HCT116 (cell line): ENCODE results near the gene AHI1. TPM values are rescaled to one million over a fixed set of nuclear protein-coding genes. Genes with fewer than 3 reads are reported as not detected.

Experiments used
- ATAC-seq: fragments of 200-7000 bp; cut with Tn5 transposase; 2 replicates; pipeline ENCODE4 v1.9.1; 2020; ENCODE audit warnings: mild to moderate bottlenecking, moderate library complexity
- BruUV-seq: library from RNA; stranded (reverse); fragments of 400-500 nt; replicated peaks from 2 replicates; lab custom pipeline; 2021; lab: Mats Ljungman, UMichigan
- CTCF ChIA-PET: fragments of 300-600 bp; sonication (Branson Sonifier 250); formaldehyde crosslinking; loops from one replicate; lab custom pipeline; 2021; ENCODE audit warnings: antibody characterized with exemption; lab: Charles Lee
- POLR2A ChIA-PET: fragments of 300-600, 350-600 bp; sonication (Branson Sonifier 250); formaldehyde crosslinking; loops from one replicate; lab custom pipeline; 2021; ENCODE audit warnings: antibody characterized with exemption; lab: Charles Lee
- RAD21 ChIA-PET, 2 experiments: fragments of 300-600 bp; sonication (Branson Sonifier 250); formaldehyde crosslinking; loops; one replicate each; lab custom pipeline; 2023; ENCODE audit warnings: low total read pairs in 2 of 2; ENCODE audit not compliant: uncharacterized antibody in 2 of 2, unreplicated experiment in 2 of 2, low non-redundant PET in 1 of 2; lab: Charles Lee
- DNase-seq: peaks from one replicate; pipeline ENCODE4 v3.0.0-alpha.2; 2010; ENCODE audit warnings: low read depth, low spot score
- H2AFZ ChIP-seq: fragments of 200-600 bp; shearing (Covaris generic), sonication (generic); 2 replicates; pipeline ENCODE4 v1.6.1; 2017; ENCODE audit warnings: low read depth, mixed run types, mixed read lengths, antibody characterized with exemption, low read length; ENCODE audit not compliant: poor library complexity, severe bottlenecking
- H3K27ac ChIP-seq: 2 replicates; pipeline ENCODE4 v1.5.1; 2012; ENCODE audit warnings: low read depth, low read length
- H3K27me3 ChIP-seq: fragments of 200-600 bp; sonication (generic); 2 replicates; pipeline ENCODE4 v1.6.1; 2016; ENCODE audit warnings: mixed run types, low read length, mixed read lengths; ENCODE audit not compliant: insufficient read depth
- H3K36me3 ChIP-seq, 2 experiments: fragments of 200-500 bp in 1 of 2; fragments of 200-600 bp in 1 of 2; sonication (Bioruptor generic) in 1 of 2; sonication (generic) in 1 of 2; 2 replicates each; pipeline versions ENCODE4 v1.5.1 to v1.6.1; 2014 to 2016; ENCODE audit warnings: low read length in 2 of 2, inconsistent platforms in 1 of 2, mixed read lengths in 1 of 2, mixed run types in 1 of 2; ENCODE audit not compliant: insufficient read depth in 2 of 2, control insufficient read depth in 1 of 2
- H3K4me1 ChIP-seq, 2 experiments: fragments of 200-600 bp in 1 of 2; sonication (generic) in 1 of 2; 2 replicates each; pipeline versions ENCODE4 v1.5.1 to v1.6.1; 2012 to 2017; ENCODE audit warnings: low read length in 2 of 2, inconsistent platforms in 1 of 2, mild to moderate bottlenecking in 1 of 2, mixed read lengths in 1 of 2, mixed run types in 1 of 2, moderate library complexity in 1 of 2; ENCODE audit not compliant: insufficient read depth in 2 of 2, control insufficient read depth in 1 of 2
- H3K4me2 ChIP-seq: fragments of 200-600 bp; sonication (generic); 2 replicates; pipeline ENCODE4 v1.6.1; 2017; ENCODE audit warnings: mixed run types, low read length, mixed read lengths
- H3K4me3 ChIP-seq, 2 experiments: fragments of 200-600 bp in 1 of 2; sonication (generic) in 1 of 2; replicated peaks in 1 of 2; 2 replicates each; pipeline ENCODE4 v1.5.1; 2011 to 2016; ENCODE audit warnings: low read length in 2 of 2, control low read depth in 1 of 2, low read depth in 1 of 2, mild to moderate bottlenecking in 1 of 2, mixed read lengths in 1 of 2, mixed run types in 1 of 2
- H3K79me2 ChIP-seq: fragments of 200-600 bp; sonication (generic); 2 replicates; pipeline ENCODE4 v1.6.1; 2017; ENCODE audit warnings: mild to moderate bottlenecking, mixed run types, low read length, moderate library complexity, mixed read lengths; ENCODE audit not compliant: insufficient read depth
- H3K9ac ChIP-seq: fragments of 200-600 bp; sonication (generic); 2 replicates; pipeline ENCODE4 v1.6.1; 2016; ENCODE audit warnings: low read length, mixed read lengths
- H3K9me2 ChIP-seq: fragments of 200-600 bp; sonication (generic), shearing (Covaris generic); 2 replicates; pipeline ENCODE4 v1.6.1; 2017; ENCODE audit warnings: mixed run types, mild to moderate bottlenecking, moderate library complexity; ENCODE audit not compliant: insufficient read depth
- H3K9me3 ChIP-seq, 2 experiments: fragments of 200-500 bp in 1 of 2; fragments of 200-600 bp in 1 of 2; sonication (Bioruptor generic) in 1 of 2; sonication (generic) in 1 of 2; 2 replicates each; pipeline ENCODE4 v1.6.1; 2014 to 2017; ENCODE audit warnings: low read length in 2 of 2, mixed read lengths in 2 of 2, inconsistent platforms in 1 of 2, low read depth in 1 of 2, mild to moderate bottlenecking in 1 of 2, mixed run types in 1 of 2, moderate library complexity in 1 of 2; ENCODE audit not compliant: control insufficient read depth in 1 of 2, insufficient read depth in 1 of 2
- H4K20me1 ChIP-seq: fragments of 200-600 bp; sonication (generic), shearing (Covaris generic); 2 replicates; pipeline ENCODE4 v1.6.1; 2017; ENCODE audit warnings: mixed run types, mild to moderate bottlenecking, moderate library complexity; ENCODE audit not compliant: insufficient read depth
- ATF3 ChIP-seq: IDR thresholded peaks from 2 replicates; pipeline ENCODE4 v1.6.1; 2012
- CTCF ChIP-seq, 3 experiments: fragments of 200-600 bp in 1 of 3; sonication (generic) in 1 of 3; IDR thresholded peaks in 2 of 3; conservative IDR thresholded peaks in 1 of 3; 2 replicates each; pipeline ENCODE4 v1.5.1; 2012 to 2017; ENCODE audit warnings: low read depth in 2 of 3, low read length in 2 of 3, antibody characterized with exemption in 1 of 3, borderline replicate concordance in 1 of 3, control low read depth in 1 of 3, mild to moderate bottlenecking in 1 of 3, mixed read lengths in 1 of 3, mixed run types in 1 of 3, moderate library complexity in 1 of 3; ENCODE audit not compliant: insufficient read depth in 1 of 3
- EGR1 ChIP-seq: IDR thresholded peaks from 2 replicates; pipeline ENCODE4 v1.6.1; 2012; ENCODE audit warnings: low read depth
- FOSL1 ChIP-seq: IDR thresholded peaks from 2 replicates; pipeline ENCODE4 v1.6.1; 2012; ENCODE audit warnings: low read depth
- JUND ChIP-seq: IDR thresholded peaks from 2 replicates; pipeline ENCODE4 v1.6.1; 2012
- POLR2AphosphoS5 ChIP-seq: IDR thresholded peaks from 2 replicates; pipeline ENCODE4 v1.6.1; 2011; ENCODE audit warnings: mild to moderate bottlenecking, low read depth, low read length, moderate library complexity
- RAD21 ChIP-seq: IDR thresholded peaks from 2 replicates; pipeline ENCODE4 v1.6.1; 2012; ENCODE audit warnings: low read depth, mild to moderate bottlenecking
- REST ChIP-seq: IDR thresholded peaks from 2 replicates; pipeline ENCODE4 v1.6.1; 2012; ENCODE audit warnings: low read depth
- SIN3A ChIP-seq: IDR thresholded peaks from 2 replicates; pipeline ENCODE4 v1.6.1; 2012; ENCODE audit warnings: low read depth
- TCF7L2 ChIP-seq: IDR thresholded peaks from 2 replicates; pipeline ENCODE4 v1.7.0; 2011; ENCODE audit warnings: borderline replicate concordance, inconsistent platforms; ENCODE audit not compliant: insufficient read depth, insufficient read length; ENCODE audit errors: extremely low read depth
- intact Hi-C: fragments of 100-400 bp; cut with micrococcal nuclease; formaldehyde crosslinking; loops from 2 replicates; pipeline ENCODE4 v1.10.0; 2022
- total RNA-seq: library from RNA; stranded (reverse); gene quantifications from one replicate; pipeline ENCODE4 v1.2.1, GENCODE V29; 2021; ENCODE audit not compliant: unreplicated experiment

The AHI1 gene
- total RNA-seq, 1 experiment from 2014 or later = 29.6 TPM

GRCh38 chr6:135397172-135397952 lies 100.2 kb downstream of the AHI1 start:
- H3K9ac ChIP-seq = no peak overlapping the region
- H4K20me1 ChIP-seq = no peaks in the 10 kb centered on the region
- H3K4me3 ChIP-seq = no peak overlapping the region
- no peaks in the 10 kb centered on the region for H3K9me3 ChIP-seq
- H3K36me3 ChIP-seq = no peaks in the 10 kb centered on the region
- intact Hi-C loops = no loop called here
- H3K4me2 ChIP-seq = no peak overlapping the region
- H3K9me2 ChIP-seq = no peaks in the 10 kb centered on the region
- no peaks in the 10 kb centered on the region for H3K79me2 ChIP-seq
- BruUV-seq = no TSS peak
- H3K27ac ChIP-seq = no peak overlapping the region
- ChIA-PET CTCF (no interaction called here), POLR2A (no interaction called here), RAD21 (no interaction called here)
- no peak overlapping the region for H2AFZ ChIP-seq
- no peak for TF ChIP-seq FOSL1
- TF ChIP-seq SIN3A = no peak
- no peak for TF ChIP-seq POLR2AphosphoS5
- TF ChIP-seq JUND = no peak
- no peak for TF ChIP-seq EGR1
- no peak for TF ChIP-seq RAD21
- TF ChIP-seq CTCF (IDR thresholded peaks at IDR 0.05 in 2 of 3, conservative IDR thresholded peaks at IDR 0.05 in 1 of 3; ENCODE audit: borderline replicate concordance in 1 of 3, insufficient read depth in 1 of 3, low read depth in 2 of 3, low read length in 2 of 3) = no peak
- TF ChIP-seq REST = no peak
- no peak for TF ChIP-seq TCF7L2
- no peak for TF ChIP-seq ATF3
- DNase-seq (no peak), ATAC-seq (no peak)
- no peaks in the 10 kb centered on the region for H3K4me1 ChIP-seq
- no peaks in the 10 kb centered on the region for H3K27me3 ChIP-seq
